ENCODE data around the gene ARPC1A.
"Not testable (repeated sequence)": the region's sequence is repeated elsewhere in the genome, so short reads cannot be mapped to it uniquely, and the experiment has no call there.

Gene ARPC1A

DNA sequence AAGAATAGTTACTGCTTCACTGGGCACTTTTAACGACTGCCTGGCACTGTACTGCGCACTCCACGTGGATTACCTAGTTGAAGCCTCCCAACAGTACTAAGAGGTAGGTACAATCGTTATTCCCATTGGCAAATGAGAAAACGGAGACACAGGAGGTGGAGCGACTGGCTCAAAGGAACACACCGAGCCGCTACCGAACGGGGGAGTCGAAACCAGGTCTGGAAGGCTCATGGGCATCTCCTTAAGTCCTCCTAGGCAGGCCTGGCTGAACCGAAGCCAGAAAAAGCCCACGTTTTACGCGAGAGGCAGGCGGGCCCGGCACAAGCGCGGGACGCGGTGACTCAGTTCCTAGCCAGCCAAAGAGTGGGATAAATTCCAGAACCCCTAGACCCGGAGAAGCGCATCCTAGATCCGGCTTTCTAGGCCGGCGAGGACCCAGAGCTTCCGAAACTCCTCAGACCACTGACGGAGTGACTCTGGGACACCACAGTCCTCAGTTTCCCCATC is 82.2 kb downstream of the ARPC1A start:
- FAIRE-seq (no peak), DNase-seq (ENCODE audit: low spot score) (peak; percentile 66)

DNA sequence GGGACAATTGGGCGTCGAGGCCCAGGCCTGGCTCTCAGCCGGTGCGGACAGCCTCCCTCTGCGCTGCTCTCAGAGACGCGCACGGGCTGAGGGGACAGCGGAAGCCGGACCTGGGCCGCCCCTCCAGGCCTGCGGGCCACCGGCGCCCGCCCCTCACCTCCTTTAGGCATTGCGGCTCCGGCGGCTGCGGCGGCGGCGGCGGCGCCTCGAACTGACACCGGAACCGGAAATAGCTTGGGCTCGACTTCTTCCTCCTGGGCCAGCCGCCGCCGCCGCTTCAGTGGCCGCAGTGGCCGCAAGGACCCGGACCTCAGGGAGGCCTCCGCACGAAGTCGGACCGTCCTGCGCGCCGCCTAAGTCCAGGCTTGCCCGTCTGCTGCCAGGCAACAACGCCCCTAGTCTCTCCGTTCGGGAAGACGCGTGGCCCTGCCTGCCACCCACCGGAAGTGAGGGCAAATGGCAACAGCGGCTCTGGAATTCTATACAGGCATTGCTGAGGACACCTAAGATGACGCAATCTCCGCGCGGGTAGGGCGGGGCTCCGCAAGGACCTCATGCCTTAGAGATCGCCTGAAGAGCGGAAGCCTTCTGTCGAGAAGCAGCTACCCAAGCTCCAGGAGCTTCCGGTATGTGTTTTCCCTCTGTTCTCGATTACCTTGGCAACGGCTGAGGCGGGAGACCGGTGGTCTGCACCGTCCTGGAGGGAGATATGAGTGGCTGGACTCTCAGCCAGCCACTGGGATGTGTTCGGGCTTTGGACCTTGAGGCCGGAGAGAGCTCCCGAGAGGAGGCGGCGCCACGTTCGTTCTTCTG is 82.9 kb downstream of the ARPC1A start, which contains the start of the genes BUD31 and PDAP1:
TSS of gene BUD31 (plus strand) at position 591 of the 813 bp plus-strand sequence. CDS start 2,124 bp downstream, outside the sequence.
TSS of gene PDAP1 (minus strand) at position 219 of the 813 bp plus-strand sequence. CDS start at position 170, 49 bp downstream.
- DNase-seq (ENCODE audit: low spot score) = peak; percentile 99
- no peak for FAIRE-seq

DNA sequence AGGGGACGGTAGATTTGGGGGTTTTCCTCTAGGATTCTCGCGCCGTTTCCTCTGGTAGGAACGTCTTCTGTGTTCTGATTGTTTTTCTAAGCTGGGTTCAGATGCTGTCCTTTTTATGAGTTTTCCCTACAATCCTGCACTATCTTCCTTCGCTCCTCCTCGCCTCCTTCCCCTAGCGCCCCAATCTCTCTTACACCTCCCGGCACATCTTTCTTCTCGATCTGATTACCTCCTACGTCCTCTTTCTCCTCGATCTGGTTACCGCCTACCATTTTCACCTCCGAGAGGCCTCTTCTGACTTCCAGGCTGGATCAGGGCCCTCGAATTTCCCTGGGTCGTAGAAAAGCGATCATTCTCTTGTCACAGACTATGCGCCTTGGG is 83.5 kb downstream of the ARPC1A start:
- DNase-seq (ENCODE audit: low spot score) = no peak
- no peak for FAIRE-seq

DNA sequence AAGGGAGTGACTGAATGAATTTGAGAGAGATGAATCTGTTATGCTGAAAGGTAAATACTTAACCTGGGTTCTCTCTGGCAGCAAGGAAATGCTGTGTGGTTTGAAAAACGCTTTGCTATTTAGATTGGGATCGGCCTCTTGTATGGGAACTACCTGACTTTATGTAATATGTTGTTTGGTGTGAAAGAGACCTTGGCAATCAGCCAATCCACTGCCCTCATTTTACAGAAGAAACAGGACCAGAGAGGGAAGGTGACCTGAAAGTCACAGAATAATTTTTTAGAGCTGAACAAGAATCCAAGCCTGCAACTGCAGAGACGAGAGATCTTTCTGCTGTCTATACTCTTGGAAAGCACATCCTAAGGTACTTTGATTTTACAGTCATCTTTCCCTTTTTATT is 84.1 kb downstream of the ARPC1A start:
- DNase-seq (ENCODE audit: low spot score) (no peak), FAIRE-seq (no peak)

DNA sequence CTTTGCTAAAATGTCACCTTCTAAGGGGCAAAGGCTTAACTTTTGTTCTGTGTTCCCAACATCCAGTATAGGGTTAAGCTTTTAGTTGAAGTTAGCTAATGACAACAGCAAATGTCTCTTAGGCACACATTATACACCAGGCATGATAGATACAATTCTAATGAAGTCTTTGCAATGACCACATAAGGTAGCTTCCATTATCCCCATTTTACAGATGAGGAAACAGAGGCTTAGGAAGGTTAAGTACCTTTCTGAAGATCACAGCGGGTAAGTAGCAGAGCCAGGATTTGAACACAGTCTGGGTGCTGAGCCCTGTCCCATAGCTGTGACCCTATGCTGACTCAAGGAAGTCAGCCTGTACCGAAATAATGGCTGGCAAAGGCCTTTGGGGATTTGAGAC is 84.9 kb downstream of the ARPC1A start:
- no peak for FAIRE-seq

DNA sequence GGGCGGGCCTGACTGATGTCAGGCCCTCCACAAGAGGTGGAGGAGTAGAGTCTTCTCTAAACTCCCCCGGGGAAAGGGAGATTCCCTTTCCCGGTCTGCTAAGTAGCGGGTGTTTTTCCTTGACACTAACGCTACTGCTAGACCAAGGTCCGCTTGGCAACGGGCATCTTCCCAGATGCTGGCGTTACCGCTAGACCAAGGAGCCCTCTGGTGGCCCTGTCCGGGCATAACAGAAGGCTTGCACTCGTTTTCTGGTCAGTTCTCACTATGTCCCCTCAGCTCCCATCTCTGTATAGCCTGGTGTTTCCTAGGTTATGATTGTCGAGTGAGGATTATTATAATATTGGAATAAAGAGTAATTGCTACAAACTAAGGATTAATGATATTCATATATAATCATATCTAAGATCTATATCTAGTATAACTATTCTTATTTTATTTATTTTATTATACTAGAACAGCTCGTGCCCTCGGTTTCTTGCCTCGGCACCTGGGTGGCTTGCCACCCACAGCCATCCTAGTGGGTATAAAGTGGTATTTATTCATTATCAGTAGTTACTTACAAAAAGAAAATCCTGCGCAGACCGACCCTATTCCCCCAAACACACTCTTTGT is 89.9 kb downstream of the ARPC1A start:
- FAIRE-seq; DNase-seq (ENCODE audit: low spot score): not testable (repeated sequence)

More for the DNA sequence above, 84.9 kb downstream of the ARPC1A start:
- DNase-seq (ENCODE audit: low spot score) = no peak
